Testis (tissue), 2 donors: ENCODE results near the gene KDM1B.

ENCODE experiments used
- CTCF ChIP-seq, 3 experiments: fragments of 450-650 bp in 2 of 3; fragments of 200-600 bp in 1 of 3; sonication (generic) in 1 of 3; IDR thresholded peaks; one replicate each; pipeline ENCODE4 v1.5.1; 2016 to 2019; ENCODE audit warnings: antibody characterized with exemption in 3 of 3, mild to moderate bottlenecking in 2 of 3, moderate library complexity in 1 of 3
- POLR2A ChIP-seq: fragments of 450-650 bp; IDR thresholded peaks from one replicate; pipeline ENCODE4 v1.6.1; 2017; ENCODE audit warnings: antibody characterized with exemption, mild to moderate bottlenecking, moderate library complexity

GRCh38 chr6:18122128-18123093, 32.8 kb upstream of the KDM1B start, which contains the start of gene NHLRC1:
- TF ChIP-seq CTCF (IDR thresholded peaks at IDR 0.05), result peak; percentile 81 to 97 (median 95)
- TF ChIP-seq POLR2A, result no peak
